Measurements from ENCODE around the gene ADAMTS16. TPM values are rescaled to one million over a fixed set of nuclear protein-coding genes. Genes with fewer than 3 reads are reported as not detected.

Gene ADAMTS16, protein sequence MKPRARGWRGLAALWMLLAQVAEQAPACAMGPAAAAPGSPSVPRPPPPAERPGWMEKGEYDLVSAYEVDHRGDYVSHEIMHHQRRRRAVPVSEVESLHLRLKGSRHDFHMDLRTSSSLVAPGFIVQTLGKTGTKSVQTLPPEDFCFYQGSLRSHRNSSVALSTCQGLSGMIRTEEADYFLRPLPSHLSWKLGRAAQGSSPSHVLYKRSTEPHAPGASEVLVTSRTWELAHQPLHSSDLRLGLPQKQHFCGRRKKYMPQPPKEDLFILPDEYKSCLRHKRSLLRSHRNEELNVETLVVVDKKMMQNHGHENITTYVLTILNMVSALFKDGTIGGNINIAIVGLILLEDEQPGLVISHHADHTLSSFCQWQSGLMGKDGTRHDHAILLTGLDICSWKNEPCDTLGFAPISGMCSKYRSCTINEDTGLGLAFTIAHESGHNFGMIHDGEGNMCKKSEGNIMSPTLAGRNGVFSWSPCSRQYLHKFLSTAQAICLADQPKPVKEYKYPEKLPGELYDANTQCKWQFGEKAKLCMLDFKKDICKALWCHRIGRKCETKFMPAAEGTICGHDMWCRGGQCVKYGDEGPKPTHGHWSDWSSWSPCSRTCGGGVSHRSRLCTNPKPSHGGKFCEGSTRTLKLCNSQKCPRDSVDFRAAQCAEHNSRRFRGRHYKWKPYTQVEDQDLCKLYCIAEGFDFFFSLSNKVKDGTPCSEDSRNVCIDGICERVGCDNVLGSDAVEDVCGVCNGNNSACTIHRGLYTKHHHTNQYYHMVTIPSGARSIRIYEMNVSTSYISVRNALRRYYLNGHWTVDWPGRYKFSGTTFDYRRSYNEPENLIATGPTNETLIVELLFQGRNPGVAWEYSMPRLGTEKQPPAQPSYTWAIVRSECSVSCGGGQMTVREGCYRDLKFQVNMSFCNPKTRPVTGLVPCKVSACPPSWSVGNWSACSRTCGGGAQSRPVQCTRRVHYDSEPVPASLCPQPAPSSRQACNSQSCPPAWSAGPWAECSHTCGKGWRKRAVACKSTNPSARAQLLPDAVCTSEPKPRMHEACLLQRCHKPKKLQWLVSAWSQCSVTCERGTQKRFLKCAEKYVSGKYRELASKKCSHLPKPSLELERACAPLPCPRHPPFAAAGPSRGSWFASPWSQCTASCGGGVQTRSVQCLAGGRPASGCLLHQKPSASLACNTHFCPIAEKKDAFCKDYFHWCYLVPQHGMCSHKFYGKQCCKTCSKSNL
- not detected for total RNA-seq

DNA sequence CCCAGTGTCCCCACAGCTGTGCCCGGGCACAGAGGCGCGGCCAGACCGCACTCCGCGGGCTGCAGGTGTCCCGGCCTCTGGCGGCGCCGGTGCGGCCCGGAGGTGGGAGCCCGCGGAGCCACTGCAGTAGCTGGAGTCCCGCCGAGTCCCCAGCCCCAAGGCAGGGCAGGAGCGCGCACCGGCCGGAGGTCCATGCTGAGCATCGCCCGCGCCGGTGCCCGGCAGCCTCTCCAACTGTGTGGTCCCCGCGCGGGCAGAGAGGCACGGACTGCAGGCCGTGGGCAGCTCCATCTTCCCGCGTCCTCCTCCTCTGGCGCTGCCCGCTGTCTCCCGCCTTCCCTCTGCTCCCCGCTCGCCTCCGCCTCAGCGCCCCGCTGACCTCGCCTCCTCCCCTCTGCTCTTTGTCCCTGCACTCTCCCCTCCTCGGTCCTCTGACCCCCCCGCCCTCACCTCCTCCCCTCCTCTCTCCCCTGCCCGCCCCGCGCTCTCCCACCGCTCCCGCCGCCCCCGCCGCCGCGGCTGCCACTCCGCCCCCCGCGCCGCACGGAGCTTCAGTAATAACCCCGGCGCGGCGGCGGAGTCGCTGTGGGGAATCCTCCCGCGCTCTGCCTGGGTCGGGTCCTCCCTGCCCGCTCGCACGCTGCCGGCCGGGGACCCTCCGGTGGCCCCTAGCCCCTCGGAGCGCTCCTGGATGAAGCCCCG is at the start of gene ADAMTS16:
Gene ADAMTS16 (plus strand): TSS at position 554 of the 702 bp plus-strand sequence. CDS start 138 bp downstream, at position 692.
- peaks cover 29% of the 10 kb centered on the region for H3K27me3 Mint-ChIP-seq (ENCODE audit: low read depth)
- CTCF ChIA-PET = interaction anchor here (0.9 to 2.0 kb wide), 4 partner anchors 9 to 303 kb away, joined by 4 to 11 read pairs (median 4); partner anchors contain the start of gene ICE1
- no peaks in the 10 kb centered on the region for H3K36me3 Mint-ChIP-seq (ENCODE audit: low read depth)
- no peaks in the 10 kb centered on the region for H3K9me3 Mint-ChIP-seq
- H3K27ac Mint-ChIP-seq = no peak within 1 kb of the TSS
- intact Hi-C loops (cut with micrococcal nuclease) = loop anchor here (5.0 to 10.0 kb wide), 2 partner anchors 747 to 1435 kb away; no protein-coding TSS in a partner anchor
- peak within 1 kb of the TSS; percentile 4 for H3K4me3 Mint-ChIP-seq
- peaks cover 10% of the 10 kb centered on the region for H3K4me1 Mint-ChIP-seq (ENCODE audit: low read depth)
- DNase-seq = no peak

DNA sequence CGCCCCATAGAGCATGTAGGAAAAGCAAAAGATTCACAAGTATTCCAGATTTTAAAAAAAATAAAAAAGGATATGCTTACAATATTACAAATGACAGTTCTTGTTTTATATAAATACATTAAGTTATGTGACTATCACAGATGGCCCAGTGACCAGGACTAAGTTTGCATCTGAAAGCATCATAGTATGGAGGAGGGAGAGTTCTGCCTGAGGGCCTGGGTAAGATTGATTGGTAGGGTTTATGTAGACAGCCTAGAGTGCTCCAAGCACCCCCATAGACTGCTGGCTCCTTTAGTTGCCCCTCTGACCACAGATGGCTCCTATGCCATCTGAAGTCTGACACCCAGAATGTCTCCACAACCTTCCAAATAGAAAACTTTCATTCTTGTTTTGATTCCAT is 48.0 kb upstream of the ADAMTS16 start:
- H3K4me1 Mint-ChIP-seq (ENCODE audit: low read depth) = no peaks in the 10 kb centered on the region
- intact Hi-C loops (cut with micrococcal nuclease) = no loop called here
- H3K27me3 Mint-ChIP-seq (ENCODE audit: low read depth) = no peaks in the 10 kb centered on the region
- CTCF ChIA-PET = no interaction called here
- H3K9me3 Mint-ChIP-seq = peaks cover 2% of the 10 kb centered on the region
- no peak for DNase-seq
- no peak overlapping the region for H3K27ac Mint-ChIP-seq
- H3K4me3 Mint-ChIP-seq = no peak overlapping the region
- no peaks in the 10 kb centered on the region for H3K36me3 Mint-ChIP-seq (ENCODE audit: low read depth)

DNA sequence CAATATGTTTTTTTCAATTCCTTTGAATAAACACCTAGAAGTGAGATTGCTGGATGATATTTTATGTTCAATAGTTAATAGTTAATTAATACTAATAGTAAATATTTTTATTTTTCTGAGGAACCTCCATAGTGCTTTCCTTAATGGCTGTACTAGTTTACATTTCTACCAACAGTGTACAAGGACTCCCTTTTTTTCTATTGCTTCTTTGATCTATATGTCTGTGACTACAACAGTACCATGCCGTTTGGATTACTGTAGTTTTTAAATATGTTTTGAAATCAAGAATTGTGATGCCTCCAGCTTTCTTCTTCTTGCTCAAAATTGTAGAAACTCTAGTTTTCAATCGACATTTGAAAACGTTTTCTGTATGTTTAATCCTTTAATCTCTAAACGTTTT is 39.5 kb upstream of the ADAMTS16 start:
- intact Hi-C loops (cut with micrococcal nuclease) = no loop called here
- no peak for DNase-seq
- Mint-ChIP-seq H3K36me3 (ENCODE audit: low read depth) (no peaks in the 10 kb centered on the region), H3K4me3 (no peak overlapping the region), H3K9me3 (peaks cover 11% of the 10 kb centered on the region), H3K4me1 (ENCODE audit: low read depth) (no peaks in the 10 kb centered on the region), H3K27me3 (ENCODE audit: low read depth) (peaks cover 3% of the 10 kb centered on the region), H3K27ac (no peak overlapping the region)
- CTCF ChIA-PET = no interaction called here

DNA sequence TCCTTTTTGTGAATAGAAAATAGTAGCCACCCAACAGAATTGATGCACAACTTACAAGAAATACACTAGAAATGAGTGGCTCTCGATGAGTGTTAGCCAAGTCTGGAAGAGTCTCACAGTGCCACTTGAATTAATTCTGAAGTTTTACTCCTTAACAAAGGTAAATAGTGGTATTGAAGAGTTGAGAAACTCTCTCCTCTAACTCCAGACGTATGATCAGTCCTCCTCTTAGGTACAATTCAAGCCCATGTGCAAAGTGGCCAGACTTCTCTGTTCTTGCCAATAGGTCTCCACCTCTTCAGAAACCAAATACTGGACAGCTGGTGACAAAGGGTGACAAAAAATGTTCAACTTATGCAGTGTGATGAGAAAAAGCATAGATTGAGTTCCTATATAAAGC is 38.5 kb upstream of the ADAMTS16 start:
- peaks cover 10% of the 10 kb centered on the region for H3K9me3 Mint-ChIP-seq
- no peak for DNase-seq
- CTCF ChIA-PET = no interaction called here
- intact Hi-C loops (cut with micrococcal nuclease) = no loop called here
- H3K4me1 Mint-ChIP-seq (ENCODE audit: low read depth) = no peaks in the 10 kb centered on the region
- H3K36me3 Mint-ChIP-seq (ENCODE audit: low read depth) = no peaks in the 10 kb centered on the region
- H3K27ac Mint-ChIP-seq = no peak overlapping the region
- peaks cover 3% of the 10 kb centered on the region for H3K27me3 Mint-ChIP-seq (ENCODE audit: low read depth)
- H3K4me3 Mint-ChIP-seq = no peak overlapping the region

DNA sequence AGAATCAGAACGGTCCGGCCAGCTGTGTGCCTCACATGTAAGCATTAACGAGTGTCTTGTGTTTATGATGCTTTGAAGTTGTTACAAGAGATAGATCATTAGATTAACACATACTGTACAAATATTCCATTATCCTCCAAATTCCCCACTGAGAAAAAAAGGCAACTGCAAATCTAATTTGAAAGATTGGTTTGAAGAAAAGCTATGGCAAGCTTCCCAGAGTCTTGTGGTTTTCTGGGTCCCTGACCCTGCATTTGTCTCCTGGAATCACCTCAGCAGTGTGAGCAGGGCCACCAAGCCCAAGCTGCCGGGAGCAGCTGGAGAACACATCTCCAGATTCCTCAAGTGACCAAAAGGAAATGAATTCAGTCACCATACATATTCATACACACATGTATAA is 36.9 kb upstream of the ADAMTS16 start:
- no peaks in the 10 kb centered on the region for H3K36me3 Mint-ChIP-seq (ENCODE audit: low read depth)
- peaks cover 3% of the 10 kb centered on the region for H3K27me3 Mint-ChIP-seq (ENCODE audit: low read depth)
- H3K4me1 Mint-ChIP-seq (ENCODE audit: low read depth) = no peaks in the 10 kb centered on the region
- H3K9me3 Mint-ChIP-seq = peaks cover 10% of the 10 kb centered on the region
- no peak overlapping the region for H3K27ac Mint-ChIP-seq
- no peak for DNase-seq
- H3K4me3 Mint-ChIP-seq = no peak overlapping the region
- CTCF ChIA-PET = no interaction called here
- intact Hi-C loops (cut with micrococcal nuclease) = no loop called here

DNA sequence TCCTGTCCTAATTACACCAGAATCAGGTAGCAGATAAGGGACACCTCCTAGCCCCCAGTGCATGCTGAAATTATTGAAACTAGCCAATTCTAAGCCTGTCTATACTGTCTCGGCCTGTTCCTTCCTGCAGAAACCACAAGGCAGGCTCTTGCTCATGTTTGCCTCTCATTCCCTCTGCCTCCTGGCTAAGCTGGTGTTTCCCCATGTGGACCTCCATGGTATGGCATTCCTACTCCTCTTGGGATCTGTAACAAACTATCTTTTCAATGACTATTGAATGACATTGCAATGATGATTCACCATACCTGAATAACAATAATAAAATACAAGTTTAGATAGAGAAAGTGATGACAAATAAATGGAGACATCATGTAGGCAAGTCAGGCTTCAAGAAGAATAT is 35.6 kb upstream of the ADAMTS16 start:
- no peak for DNase-seq
- intact Hi-C loops (cut with micrococcal nuclease) = no loop called here
- Mint-ChIP-seq H3K4me3 (no peak overlapping the region), H3K36me3 (ENCODE audit: low read depth) (no peaks in the 10 kb centered on the region), H3K9me3 (peaks cover 5% of the 10 kb centered on the region), H3K27me3 (ENCODE audit: low read depth) (peaks cover 3% of the 10 kb centered on the region), H3K4me1 (ENCODE audit: low read depth) (no peaks in the 10 kb centered on the region), H3K27ac (no peak overlapping the region)
- CTCF ChIA-PET = no interaction called here

DNA sequence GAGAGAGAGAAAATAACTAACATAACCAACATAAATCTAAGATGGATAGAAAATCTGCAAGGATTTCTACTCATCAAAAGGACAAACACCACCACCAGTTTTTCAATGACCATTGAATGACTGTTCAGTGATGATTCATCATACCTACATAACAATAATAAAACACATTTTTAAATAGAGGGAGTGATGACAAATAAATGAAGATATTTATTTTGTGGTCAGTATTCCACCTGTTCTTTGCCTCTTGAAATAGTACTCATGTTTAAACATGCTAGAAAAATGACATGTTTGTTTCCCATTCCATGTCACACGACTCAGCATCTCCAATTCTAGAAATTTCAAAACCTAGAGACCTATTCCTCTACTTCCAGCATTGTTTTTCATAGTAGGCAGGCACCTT is 34.6 kb upstream of the ADAMTS16 start:
- Mint-ChIP-seq H3K9me3 (peaks cover 5% of the 10 kb centered on the region), H3K27ac (no peak overlapping the region), H3K4me1 (ENCODE audit: low read depth) (no peaks in the 10 kb centered on the region), H3K36me3 (ENCODE audit: low read depth) (no peaks in the 10 kb centered on the region), H3K4me3 (no peak overlapping the region), H3K27me3 (ENCODE audit: low read depth) (peaks cover 3% of the 10 kb centered on the region)
- CTCF ChIA-PET = no interaction called here
- intact Hi-C loops (cut with micrococcal nuclease) = no loop called here
- no peak for DNase-seq

DNA sequence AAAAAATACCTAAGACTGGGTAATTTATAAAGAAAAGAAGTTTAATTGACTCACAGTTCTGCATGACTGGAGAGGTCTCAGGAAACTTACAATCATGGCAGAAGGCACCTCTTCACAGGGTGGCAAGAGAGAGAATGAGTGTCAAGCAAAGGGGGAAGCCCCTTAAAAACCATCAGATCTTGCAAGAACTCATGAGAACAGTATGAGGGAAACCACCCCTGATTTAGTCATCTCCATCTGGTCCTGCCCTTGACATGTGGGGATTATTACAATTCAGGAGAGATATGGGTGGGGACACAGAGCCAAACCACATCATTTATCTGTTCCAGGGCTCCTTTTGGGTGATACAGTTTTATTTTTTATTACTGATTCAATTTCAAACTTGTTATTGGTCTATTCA is 23.2 kb upstream of the ADAMTS16 start:
- H3K4me3 Mint-ChIP-seq = no peak overlapping the region
- peak; percentile 18 for DNase-seq
- H3K36me3 Mint-ChIP-seq (ENCODE audit: low read depth) = no peaks in the 10 kb centered on the region
- CTCF ChIA-PET = no interaction called here
- H3K9me3 Mint-ChIP-seq = peaks cover 13% of the 10 kb centered on the region
- H3K4me1 Mint-ChIP-seq (ENCODE audit: low read depth) = no peaks in the 10 kb centered on the region
- no peak overlapping the region for H3K27ac Mint-ChIP-seq
- H3K27me3 Mint-ChIP-seq (ENCODE audit: low read depth) = peaks cover 8% of the 10 kb centered on the region
- intact Hi-C loops (cut with micrococcal nuclease) = no loop called here

DNA sequence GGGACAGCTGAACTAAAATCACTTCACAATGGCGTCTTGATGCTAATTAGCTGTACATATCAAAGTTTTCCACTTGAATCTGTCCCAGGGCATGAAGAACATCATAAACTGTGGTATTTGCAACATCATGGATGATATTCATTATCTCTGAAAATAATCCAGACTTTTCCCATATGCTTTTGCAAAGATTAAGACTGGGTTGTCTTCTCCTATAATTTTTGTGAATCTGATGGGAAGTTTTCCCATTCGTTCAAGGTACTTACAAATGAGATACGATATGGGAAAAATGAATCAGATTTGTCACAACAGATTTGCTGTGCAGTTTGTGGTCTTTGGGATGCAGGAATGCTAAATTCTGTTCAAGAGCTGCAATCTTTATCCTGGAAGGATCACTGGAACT is 17.4 kb upstream of the ADAMTS16 start:
- no peak for DNase-seq
- Mint-ChIP-seq H3K27me3 (ENCODE audit: low read depth) (peaks cover 12% of the 10 kb centered on the region), H3K36me3 (ENCODE audit: low read depth) (no peaks in the 10 kb centered on the region), H3K9me3 (peaks cover 9% of the 10 kb centered on the region), H3K27ac (no peak overlapping the region), H3K4me3 (no peak overlapping the region), H3K4me1 (ENCODE audit: low read depth) (no peaks in the 10 kb centered on the region)
- CTCF ChIA-PET = no interaction called here
- intact Hi-C loops (cut with micrococcal nuclease) = no loop called here

DNA sequence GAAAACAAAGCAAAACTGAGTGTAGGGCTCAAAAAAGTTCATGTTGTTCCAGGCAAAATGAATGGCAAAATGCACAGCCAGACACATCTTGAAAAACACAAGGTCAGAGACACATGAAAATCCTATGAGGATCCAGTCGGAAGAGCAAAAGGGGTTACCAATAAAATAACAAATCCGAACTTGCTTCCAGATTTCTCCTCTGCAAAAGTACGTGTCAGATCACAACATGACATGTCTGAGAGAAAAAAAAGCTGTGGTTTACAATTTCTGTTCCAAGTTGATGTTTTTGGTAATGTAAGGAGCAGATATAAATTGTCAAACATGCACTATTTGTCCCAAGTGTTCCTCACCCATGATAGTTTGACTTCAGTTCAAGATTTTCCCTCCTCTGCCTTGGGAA is 15.9 kb upstream of the ADAMTS16 start:
- DNase-seq = no peak

DNA sequence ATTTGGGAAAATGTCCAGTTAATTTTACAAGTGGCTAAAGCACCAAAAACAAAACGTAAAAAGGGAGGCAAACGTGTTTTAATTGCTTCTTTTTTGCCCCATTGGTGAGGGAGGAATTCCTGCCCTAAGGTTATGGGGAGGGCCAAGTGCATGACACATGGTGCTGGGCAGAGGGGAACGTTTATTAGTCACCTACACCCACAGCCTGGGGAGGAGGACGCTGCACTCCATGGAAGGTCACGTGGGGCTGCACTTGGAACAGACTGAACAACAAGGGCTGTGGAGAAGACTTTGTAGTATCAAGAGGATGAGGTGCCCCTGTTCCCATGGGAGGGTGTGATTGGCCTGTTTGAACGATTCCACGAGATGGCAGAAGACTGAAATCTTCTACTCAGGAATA is 13.7 kb upstream of the ADAMTS16 start:
- Mint-ChIP-seq H3K27me3 (ENCODE audit: low read depth) (peaks cover 4% of the 10 kb centered on the region), H3K9me3 (no peaks in the 10 kb centered on the region), H3K36me3 (ENCODE audit: low read depth) (no peaks in the 10 kb centered on the region), H3K4me3 (no peak overlapping the region), H3K27ac (no peak overlapping the region), H3K4me1 (ENCODE audit: low read depth) (no peaks in the 10 kb centered on the region)
- no peak for DNase-seq
- CTCF ChIA-PET = no interaction called here
- intact Hi-C loops (cut with micrococcal nuclease) = no loop called here

More for the DNA sequence above, 15.9 kb upstream of the ADAMTS16 start:
- Mint-ChIP-seq H3K27me3 (ENCODE audit: low read depth) (peaks cover 12% of the 10 kb centered on the region), H3K27ac (no peak overlapping the region), H3K4me3 (no peak overlapping the region), H3K36me3 (ENCODE audit: low read depth) (no peaks in the 10 kb centered on the region), H3K4me1 (ENCODE audit: low read depth) (no peaks in the 10 kb centered on the region), H3K9me3 (peaks cover 4% of the 10 kb centered on the region)
- intact Hi-C loops (cut with micrococcal nuclease) = no loop called here
- CTCF ChIA-PET = no interaction called here

DNA sequence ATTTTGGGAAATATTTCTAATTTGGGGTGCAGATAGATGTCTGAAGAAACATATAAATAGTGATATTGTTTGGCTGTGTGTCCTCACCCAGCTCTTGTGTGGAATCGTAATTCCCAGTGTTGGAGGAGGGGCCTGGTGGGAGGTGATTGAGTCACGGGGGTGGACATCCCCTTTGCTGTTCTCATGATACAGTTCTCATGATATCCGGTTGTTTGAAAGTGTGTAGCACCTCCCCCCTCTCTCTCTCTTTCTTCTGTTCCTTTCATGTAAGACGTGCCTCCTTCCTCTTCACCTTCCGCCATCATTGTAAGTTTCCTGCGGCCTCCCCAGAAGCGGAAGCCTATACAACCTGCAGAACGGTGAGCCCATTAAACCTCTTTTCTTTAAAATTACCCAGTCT is 11.4 kb upstream of the ADAMTS16 start:
- Mint-ChIP-seq H3K4me1 (ENCODE audit: low read depth) (no peaks in the 10 kb centered on the region), H3K27me3 (ENCODE audit: low read depth) (peaks cover 4% of the 10 kb centered on the region), H3K27ac (no peak overlapping the region), H3K4me3 (no peak overlapping the region), H3K9me3 (peaks cover under 1% of the 10 kb centered on the region), H3K36me3 (ENCODE audit: low read depth) (no peaks in the 10 kb centered on the region)
- DNase-seq = no peak
- intact Hi-C loops (cut with micrococcal nuclease) = no loop called here
- CTCF ChIA-PET = no interaction called here

Data from activated naive CD4-positive, alpha-beta T cell treated with anti-CD3 and anti-CD28 coated beads for 36 hours (primary cell).